DND-41 (cell line): ENCODE data around the gene NTM.

Experiments
- CTCF ChIP-seq: IDR thresholded peaks from 2 replicates; pipeline ENCODE4 v1.5.1; 2012; ENCODE audit warnings: borderline replicate concordance, low read length, moderate library complexity, mild to moderate bottlenecking; ENCODE audit not compliant: poor library complexity, severe bottlenecking; ENCODE audit errors: extremely low read depth
- EZH2 ChIP-seq: IDR thresholded peaks from 3 replicates; pipeline ENCODE4 v1.6.1; 2012; ENCODE audit warnings: borderline replicate concordance, low read depth, mild to moderate bottlenecking, moderate library complexity, low read length, inconsistent platforms; ENCODE audit not compliant: severe bottlenecking

GRCh38 chr11:131724436-131724975, 354.1 kb downstream of the NTM start:
- TF ChIP-seq CTCF, result no peak
- TF ChIP-seq EZH2, result no peak
